WERI-Rb-1 (cell line): ENCODE data around the gene LRP1.

Experiments
- DNase-seq: peaks from one replicate; pipeline ENCODE4 v3.0.0-alpha.2; 2020
- H3K27ac ChIP-seq: fragments of 250-450 bp; sonication (Bioruptor Pico); 2 replicates; pipeline ENCODE4 v1.5.1; 2020; ENCODE audit warnings: mild to moderate bottlenecking, moderate library complexity
- H3K27me3 ChIP-seq: fragments of 250-450 bp; sonication (Bioruptor Pico); 2 replicates; pipeline ENCODE4 v1.5.1; 2021; ENCODE audit warnings: mild to moderate bottlenecking, low read depth, moderate library complexity; ENCODE audit not compliant: insufficient read depth, severe bottlenecking
- H3K36me3 ChIP-seq: fragments of 250-450 bp; sonication (Bioruptor Pico); 2 replicates; pipeline ENCODE4 v1.5.1; 2020; ENCODE audit warnings: mild to moderate bottlenecking, moderate library complexity
- H3K4me3 ChIP-seq: 2 replicates; pipeline ENCODE4 v1.5.1; 2011; ENCODE audit warnings: low read depth, mild to moderate bottlenecking, control low read depth, low read length
- H3K9me3 ChIP-seq: fragments of 250-450 bp; sonication (Bioruptor Pico); 2 replicates; pipeline ENCODE4 v1.5.1; 2021; ENCODE audit warnings: mild to moderate bottlenecking, moderate library complexity; ENCODE audit not compliant: severe bottlenecking
- TF ChIP-seq, protein P1 (sequence below): IDR thresholded peaks from 2 replicates; pipeline ENCODE4 v1.5.1; 2011; ENCODE audit warnings: low read depth, mild to moderate bottlenecking, control low read depth, inconsistent platforms, low read length

LRP1 gene

DNA sequence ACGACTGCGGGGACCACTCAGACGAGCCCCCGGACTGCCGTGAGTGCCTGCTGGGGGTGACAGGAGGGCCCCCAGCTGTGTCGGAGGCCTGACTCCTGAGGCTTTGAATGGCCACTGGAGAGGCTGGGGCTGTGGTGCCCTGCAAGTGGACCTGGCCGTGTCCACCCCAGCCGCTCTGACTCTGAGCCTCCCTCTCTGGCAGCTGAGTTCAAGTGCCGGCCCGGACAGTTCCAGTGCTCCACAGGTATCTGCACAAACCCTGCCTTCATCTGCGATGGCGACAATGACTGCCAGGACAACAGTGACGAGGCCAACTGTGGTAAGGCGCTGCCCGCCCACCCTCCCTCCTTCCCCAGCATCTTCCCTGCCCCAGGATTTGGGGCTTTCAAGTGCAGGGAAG, 72.2 kb downstream of the LRP1 start:
- Histone ChIP-seq H3K4me3 (no peak overlapping the region), H3K36me3 (peaks cover 7% of the 10 kb centered on the region), H3K27me3 (no peaks in the 10 kb centered on the region), H3K9me3 (no peaks in the 10 kb centered on the region), H3K27ac (no peak overlapping the region)
- TF ChIP-seq, protein P1, sequence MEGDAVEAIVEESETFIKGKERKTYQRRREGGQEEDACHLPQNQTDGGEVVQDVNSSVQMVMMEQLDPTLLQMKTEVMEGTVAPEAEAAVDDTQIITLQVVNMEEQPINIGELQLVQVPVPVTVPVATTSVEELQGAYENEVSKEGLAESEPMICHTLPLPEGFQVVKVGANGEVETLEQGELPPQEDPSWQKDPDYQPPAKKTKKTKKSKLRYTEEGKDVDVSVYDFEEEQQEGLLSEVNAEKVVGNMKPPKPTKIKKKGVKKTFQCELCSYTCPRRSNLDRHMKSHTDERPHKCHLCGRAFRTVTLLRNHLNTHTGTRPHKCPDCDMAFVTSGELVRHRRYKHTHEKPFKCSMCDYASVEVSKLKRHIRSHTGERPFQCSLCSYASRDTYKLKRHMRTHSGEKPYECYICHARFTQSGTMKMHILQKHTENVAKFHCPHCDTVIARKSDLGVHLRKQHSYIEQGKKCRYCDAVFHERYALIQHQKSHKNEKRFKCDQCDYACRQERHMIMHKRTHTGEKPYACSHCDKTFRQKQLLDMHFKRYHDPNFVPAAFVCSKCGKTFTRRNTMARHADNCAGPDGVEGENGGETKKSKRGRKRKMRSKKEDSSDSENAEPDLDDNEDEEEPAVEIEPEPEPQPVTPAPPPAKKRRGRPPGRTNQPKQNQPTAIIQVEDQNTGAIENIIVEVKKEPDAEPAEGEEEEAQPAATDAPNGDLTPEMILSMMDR = no peak
- DNase-seq = no peak

DNA sequence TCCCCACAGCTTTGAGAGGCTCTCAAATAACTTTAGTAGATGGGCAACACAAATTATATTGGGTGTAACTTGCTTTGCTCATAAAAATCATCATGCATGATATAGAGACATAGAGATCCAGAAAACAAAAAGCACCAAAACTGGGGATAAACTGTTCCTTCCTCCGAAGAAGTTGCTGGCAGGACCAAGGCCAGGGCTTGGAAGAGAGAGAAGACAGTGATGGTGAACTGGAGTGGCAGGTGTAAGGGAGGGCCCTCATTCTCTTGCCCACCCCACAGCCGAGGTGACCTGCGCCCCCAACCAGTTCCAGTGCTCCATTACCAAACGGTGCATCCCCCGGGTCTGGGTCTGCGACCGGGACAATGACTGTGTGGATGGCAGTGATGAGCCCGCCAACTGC, 72.9 kb downstream of the LRP1 start:
- Histone ChIP-seq H3K4me3 (no peak overlapping the region), H3K27ac (no peak overlapping the region), H3K36me3 (peaks cover 4% of the 10 kb centered on the region), H3K27me3 (no peaks in the 10 kb centered on the region), H3K9me3 (no peaks in the 10 kb centered on the region)
- TF ChIP-seq, protein P1 = no peak
- DNase-seq = no peak

DNA sequence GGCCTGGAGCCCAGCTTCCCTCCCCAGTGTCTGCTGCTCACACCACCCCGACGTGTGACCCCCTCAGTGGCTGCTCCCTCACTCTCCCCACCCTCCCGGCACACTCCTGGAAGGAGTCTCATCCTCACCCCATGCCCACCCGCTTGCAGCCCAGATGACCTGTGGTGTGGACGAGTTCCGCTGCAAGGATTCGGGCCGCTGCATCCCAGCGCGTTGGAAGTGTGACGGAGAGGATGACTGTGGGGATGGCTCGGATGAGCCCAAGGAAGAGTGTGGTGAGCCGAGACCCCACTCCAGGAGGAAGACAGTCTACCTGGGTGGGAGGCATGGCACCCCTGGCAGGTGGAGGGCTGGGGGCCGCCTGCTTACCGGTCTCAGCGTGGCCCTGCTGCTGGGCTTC, 73.3 kb downstream of the LRP1 start:
- H3K27me3 ChIP-seq = no peaks in the 10 kb centered on the region
- peaks cover 3% of the 10 kb centered on the region for H3K36me3 ChIP-seq
- H3K9me3 ChIP-seq = no peaks in the 10 kb centered on the region
- H3K27ac ChIP-seq = no peak overlapping the region
- DNase-seq = no peak
- TF ChIP-seq, protein P1 = no peak
- no peak overlapping the region for H3K4me3 ChIP-seq

DNA sequence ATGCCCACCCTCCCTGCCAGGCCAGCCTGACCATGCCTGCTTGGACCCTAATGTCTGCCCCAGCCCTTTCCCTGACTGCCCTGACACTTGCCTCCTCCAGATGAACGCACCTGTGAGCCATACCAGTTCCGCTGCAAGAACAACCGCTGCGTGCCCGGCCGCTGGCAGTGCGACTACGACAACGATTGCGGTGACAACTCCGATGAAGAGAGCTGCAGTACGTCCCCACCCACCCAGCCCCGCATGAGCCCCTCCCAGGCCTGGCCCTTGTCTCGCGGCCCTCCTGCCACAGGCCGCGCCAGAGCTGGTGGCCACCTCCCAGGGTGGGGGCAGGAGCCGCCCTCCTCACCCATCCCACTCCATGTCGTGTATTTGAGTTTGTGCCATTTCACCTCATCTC, 74.0 kb downstream of the LRP1 start:
- no peaks in the 10 kb centered on the region for H3K27me3 ChIP-seq
- H3K9me3 ChIP-seq = no peaks in the 10 kb centered on the region
- TF ChIP-seq, protein P1 = no peak
- H3K36me3 ChIP-seq = peaks cover 3% of the 10 kb centered on the region
- H3K4me3 ChIP-seq = no peak overlapping the region
- no peak overlapping the region for H3K27ac ChIP-seq
- no peak for DNase-seq

DNA sequence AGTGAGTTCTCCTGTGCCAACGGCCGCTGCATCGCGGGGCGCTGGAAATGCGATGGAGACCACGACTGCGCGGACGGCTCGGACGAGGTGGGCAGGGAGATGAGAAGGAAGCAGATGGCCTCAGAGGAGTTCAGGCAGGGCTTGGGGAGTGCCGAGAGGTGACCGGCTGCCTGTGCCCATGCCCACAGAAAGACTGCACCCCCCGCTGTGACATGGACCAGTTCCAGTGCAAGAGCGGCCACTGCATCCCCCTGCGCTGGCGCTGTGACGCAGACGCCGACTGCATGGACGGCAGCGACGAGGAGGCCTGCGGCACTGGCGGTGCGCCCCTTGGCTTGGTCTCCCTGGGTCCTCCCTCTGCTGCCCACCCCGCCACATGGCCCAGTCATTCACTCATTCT, 74.9 kb downstream of the LRP1 start:
- no peak for DNase-seq
- Histone ChIP-seq H3K36me3 (peaks cover 3% of the 10 kb centered on the region), H3K9me3 (no peaks in the 10 kb centered on the region), H3K4me3 (no peak overlapping the region), H3K27ac (no peak overlapping the region), H3K27me3 (no peaks in the 10 kb centered on the region)
- TF ChIP-seq, protein P1 = no peak

DNA sequence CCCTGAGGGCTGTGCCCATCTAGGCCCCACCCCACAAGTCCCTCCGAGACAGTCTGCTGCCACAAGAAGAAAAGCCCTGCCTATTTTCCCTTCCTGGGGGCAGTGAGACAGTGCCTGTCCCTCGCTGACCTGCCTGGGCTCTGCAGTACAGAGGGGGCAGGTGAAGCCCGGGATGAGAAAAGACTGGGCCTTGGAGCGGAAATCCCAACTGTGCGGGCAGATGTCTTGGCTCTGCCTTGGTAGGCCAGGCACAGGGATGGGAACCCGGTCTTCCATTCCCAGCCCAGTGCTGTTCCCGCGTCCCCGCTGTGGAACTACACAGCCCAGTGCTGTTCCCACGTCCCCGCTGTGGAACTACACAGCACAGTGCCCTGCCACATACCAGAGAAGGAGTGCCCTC, 75.5 kb downstream of the LRP1 start:
- Histone ChIP-seq H3K4me3 (no peak overlapping the region), H3K9me3 (no peaks in the 10 kb centered on the region), H3K27ac (no peak overlapping the region), H3K27me3 (no peaks in the 10 kb centered on the region), H3K36me3 (peaks cover 3% of the 10 kb centered on the region; the same call in 1 of the 2 replicates)
- no peak for DNase-seq
- TF ChIP-seq, protein P1 = no peak
